Stimulated activated CD8-positive, alpha-beta memory T cell treated with anti-CD3 and anti-CD28 coated beads, Interleukin-4, amount 100 ng/mL, for 1 hour (primary cell): ENCODE data around the gene SLC25A47.

Experiments used
- DNase-seq, 2 donors: peaks; one replicate each; pipeline ENCODE4 v3.0.0-alpha.2; 2020; ENCODE audit warnings: low read depth in 2 of 2, low spot score in 1 of 2

SLC25A47 gene

DNA sequence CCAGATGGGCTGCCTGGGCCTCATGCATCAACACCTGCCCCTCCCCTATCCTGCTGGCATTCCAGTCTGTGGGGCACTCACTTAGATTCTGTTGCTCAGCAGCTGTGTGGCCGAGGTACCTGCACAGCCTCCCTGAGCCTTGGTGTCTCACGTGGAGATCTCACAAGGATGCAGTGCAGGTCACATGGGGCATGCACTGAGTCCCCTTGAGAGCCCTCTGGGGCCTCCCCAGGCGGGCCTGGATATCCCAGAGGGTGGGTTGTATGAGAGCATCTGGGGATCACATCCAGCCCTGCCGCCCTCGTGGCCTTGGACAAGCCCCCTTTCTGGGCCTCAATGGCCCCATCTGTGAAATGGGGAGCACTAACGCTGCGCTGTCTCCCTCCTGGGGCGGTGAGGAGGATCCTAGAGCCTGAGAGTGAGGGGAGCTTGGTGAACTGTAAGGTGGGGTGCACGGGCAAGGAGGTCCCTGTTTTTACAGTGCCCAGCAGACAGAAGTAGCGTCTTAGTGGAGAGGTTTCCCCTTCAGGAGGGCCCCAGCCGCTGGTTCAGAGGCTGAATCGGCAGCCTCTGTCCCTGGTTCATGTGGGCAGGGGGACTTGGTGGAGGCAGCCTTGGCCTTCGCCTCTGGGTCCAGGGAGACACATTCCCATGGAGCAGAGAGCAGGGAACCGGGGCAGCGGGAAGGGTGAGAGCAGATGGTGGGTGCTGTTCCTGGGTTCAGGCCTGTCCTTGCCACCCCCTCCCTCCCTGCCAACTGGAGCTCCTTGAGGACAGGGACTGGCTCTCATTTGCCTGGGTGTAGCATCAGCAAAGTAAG, 791 bp upstream of the SLC25A47 start:
- DNase-seq = no peak

DNA sequence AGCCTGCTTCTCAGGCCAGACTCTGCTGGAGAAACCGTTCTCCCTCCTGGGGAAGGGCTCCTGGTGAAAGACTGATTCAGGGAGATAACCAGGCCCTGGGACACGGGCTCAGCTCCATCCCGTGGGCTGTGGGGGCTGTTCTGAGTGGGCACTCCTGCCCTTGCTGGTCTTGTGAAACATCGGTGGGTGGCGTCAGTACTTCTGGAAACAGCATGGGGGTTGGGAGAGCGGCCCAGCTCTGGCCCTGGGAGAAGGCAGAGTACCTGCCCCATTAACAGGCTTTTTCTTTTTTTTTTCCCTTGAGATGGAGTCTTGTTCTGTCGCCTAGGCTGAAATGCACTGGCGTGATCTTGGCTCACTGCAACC, 786 bp downstream of the SLC25A47 start:
- DNase-seq = no peak

DNA sequence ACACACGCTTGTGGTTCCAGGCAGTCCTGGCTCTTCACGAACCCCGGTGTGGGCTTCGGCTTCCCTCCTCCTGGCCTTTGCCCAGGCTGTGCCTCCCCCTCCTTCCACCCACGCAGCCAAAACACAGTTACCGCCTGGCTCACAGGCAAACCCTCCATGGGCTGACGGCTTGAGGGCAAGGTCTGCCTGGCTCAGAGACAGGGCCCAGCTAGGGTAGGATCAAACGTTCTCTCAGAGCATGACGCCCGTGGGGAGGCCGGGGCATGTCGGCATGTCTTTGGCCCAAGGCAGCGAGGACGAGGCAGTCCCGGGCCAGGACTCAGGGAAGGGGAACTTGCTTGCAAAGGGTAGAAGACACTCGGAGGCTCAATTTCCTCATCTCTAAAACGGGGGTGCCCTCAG, 2.1 kb downstream of the SLC25A47 start:
- DNase-seq = no peak

DNA sequence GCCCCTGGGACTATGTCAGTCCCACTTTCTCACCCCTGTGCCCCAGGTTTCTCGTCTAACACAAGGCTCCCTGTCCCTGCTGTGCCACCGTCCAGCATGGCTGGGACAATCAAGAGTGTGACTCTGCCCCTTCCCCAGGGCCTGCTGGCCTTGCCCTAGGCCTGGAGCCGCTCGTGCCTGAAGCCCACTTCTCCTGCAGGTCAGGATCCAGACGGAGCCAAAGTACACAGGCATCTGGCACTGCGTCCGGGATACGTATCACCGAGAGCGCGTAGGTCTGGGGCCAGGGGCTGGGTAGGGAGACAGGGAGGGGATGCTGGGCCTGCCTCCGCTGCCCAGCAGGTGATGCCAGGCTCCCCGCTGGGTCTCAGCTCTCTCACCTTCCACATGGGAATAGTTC, 2.8 kb downstream of the SLC25A47 start:
- no peak for DNase-seq

DNA sequence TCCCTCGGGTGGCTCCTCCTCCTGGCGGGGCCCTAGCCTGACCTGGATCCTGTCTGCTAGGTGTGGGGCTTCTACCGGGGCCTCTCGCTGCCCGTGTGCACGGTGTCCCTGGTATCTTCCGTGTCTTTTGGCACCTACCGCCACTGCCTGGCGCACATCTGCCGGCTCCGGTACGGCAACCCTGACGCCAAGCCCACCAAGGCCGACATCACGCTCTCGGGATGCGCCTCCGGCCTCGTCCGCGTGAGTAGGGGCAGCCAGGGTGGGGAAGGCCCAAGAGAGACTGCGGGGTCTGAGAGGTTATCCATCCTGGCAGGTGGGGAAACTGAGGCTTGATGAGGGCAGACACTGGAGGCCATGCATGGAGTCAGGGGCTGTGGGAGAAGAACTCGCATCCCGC, 4.0 kb downstream of the SLC25A47 start:
- DNase-seq = no peak

DNA sequence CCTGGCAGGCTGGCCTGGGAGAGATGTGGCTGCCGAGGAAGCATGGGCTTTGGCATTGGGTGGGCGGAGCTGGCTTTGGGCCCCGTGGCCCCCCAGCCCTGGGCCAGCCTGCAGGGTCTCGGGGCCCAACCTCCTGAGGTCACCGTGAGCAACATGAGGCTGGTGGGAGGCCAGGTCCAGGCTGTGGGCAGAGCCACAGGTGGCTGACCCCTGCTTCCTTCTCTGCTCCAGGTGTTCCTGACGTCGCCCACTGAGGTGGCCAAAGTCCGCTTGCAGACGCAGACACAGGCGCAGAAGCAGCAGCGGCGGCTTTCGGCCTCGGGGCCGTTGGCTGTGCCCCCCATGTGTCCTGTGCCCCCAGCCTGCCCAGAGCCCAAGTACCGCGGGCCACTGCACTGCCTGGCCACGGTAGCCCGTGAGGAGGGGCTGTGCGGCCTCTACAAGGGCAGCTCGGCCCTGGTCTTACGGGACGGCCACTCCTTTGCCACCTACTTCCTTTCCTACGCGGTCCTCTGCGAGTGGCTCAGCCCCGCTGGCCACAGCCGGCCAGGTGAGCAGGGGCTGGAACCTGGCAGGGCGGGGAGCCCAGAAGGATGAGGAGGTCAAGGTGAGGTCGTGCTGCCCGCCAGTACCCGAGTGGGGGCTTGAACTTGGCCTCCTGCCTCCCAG, 5.5 kb downstream of the SLC25A47 start:
- no peak for DNase-seq

DNA sequence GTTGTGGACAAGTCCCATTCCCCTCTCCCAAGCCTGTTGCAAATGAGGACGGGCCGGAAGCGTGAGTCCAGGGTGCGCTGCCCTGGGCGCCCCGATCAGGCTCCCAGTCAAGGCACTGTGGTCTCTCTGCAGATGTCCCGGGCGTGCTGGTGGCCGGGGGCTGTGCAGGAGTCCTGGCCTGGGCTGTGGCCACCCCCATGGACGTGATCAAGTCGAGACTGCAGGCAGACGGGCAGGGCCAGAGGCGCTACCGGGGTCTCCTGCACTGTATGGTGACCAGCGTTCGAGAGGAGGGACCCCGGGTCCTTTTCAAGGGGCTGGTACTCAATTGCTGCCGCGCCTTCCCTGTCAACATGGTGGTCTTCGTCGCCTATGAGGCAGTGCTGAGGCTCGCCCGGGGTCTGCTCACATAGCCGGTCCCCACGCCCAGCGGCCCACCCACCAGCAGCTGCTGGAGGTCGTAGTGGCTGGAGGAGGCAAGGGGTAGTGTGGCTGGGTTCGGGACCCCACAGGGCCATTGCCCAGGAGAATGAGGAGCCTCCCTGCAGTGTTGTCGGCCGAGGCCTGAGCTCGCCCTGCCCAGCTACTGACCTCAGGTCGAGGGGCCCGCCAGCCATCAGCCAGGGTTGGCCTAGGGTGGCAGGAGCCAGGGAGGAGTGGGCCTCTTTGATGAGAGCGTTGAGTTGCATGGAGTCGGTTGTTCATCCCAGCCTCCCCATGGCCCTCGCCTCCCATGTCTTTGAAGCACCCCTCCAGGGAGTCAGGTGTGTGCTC, 6.3 kb downstream of the SLC25A47 start:
- no peak for DNase-seq

DNA sequence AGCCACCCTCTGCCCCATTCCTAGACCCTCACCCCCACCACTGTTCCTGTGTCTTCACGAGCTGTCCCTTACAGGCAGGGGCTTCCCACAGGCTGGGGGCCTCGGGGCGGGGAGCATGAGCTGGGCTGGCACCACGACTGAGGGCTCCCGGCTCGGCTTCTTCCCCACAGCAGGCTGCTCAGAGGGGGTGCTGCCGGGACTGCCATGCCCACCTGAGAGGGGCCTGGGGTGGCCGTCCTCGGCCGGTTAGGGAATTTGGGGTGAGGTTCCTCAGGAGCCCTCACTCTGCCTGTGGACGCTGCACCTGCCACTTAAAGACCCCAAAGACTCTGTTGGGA, 6.8 kb downstream of the SLC25A47 start:
- DNase-seq = no peak

DNA sequence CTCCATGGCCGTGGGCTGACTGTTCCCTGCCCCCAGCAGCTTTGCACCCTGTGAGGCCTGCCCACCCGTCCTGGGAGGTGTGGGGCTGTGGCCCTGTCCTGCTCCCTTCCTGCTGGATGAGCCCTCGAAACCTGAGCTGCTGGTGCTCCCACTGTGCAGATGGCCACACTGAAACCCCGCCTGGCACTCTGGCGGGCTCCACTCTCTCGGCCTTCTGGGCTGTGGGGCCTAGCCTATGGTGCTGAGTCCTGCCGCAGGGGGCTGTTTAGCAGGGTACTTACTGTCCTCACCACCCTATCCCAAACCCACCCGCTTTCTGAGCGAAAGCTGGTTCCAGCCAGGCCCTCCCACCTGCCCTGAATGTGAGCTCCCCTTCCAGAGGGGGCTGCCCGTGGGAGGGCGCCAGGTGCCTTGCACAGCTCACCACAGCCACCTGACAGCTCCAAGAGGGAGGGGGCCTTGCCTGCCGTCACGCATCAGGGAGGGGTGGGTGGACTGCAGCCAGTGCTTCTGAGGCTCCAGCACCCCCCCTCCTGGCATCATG, 7.3 kb downstream of the SLC25A47 start:
- DNase-seq = no peak

DNA sequence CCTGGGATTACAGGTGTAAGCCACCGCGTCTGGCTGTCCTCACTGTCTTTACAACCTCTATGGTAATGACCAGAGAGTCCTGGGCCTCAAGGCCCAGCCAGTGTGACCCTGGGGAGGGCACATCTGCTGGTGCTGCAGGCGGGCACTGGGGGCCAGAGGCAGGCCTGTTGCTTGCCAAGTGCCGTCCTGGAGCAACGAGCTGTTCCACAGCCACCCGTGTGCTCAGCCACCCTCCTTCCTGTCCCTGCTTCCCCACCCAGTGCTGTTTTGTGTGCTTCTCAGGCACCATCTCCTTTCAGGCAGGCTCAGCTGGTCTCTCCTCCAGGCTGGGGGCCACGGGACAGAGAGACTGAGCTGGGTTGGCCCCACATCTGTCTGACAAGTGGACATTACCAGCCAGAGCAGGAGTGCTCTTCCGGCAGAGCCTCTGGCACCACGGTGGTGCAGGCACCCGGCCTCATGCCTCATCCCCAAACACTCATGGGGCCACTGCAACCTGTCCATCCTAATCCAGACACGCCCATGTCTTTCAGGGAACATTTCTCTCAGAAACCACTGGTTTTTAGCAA, 9.0 kb downstream of the SLC25A47 start:
- no peak for DNase-seq

DNA sequence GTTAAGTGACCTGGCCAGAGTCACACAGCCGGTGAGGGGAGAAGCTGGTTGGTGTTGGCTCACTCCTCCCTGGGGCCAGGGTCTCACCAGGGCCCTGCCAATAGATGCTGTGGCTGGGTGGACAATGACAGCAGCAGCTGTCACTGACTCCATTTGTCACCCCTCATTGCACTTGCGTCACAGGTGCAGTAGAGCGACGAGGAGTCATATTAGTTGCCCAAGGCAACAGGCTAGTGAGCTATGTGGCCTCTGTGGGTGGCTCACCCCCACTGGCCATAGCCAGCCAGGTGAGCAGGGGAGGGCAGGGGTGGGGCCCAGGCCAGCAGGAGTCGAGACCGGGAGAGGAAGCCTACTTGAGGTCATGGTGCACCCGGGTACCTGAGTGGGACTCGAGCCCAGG, 9.7 kb downstream of the SLC25A47 start:
- no peak for DNase-seq

DNA sequence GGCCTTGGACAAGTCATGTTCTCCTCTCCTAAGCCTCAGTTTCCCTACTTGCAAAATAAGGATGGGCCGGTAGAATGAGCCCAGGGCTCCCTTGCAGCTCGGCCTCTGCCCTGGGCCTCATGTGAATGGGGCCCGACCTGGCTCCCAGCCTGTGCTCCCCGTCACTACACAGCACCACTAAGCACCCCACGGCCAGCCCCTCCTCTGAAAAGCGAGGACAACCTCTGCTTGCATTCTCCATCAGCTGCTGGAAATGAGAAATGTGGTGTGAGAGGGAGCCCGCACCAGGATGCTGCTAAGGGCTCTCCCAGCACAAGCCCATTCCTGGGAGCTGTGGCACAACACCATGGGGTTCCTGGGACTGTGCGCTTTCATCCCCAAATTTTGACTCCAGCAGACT, 10.2 kb downstream of the SLC25A47 start:
- no peak for DNase-seq

DNA sequence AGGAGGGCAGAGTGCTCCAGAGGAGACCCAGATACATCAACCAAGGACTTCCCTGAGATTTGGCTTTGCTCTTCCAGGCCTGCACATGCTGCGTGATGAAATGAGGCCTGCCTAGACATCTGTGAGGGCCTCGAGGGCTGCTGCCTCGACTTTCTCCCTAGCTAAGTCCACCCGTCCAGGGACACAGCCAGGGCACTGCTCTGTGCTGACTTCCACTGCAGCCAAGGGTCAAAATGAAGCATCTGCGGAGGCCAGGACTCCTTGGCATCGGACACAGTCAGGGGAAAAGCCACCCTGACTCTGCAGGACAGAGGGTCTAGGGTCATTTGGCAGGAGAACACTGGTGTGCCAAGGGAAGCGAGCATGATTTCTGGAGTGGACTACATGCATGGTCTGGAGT, 10.7 kb downstream of the SLC25A47 start:
- DNase-seq = no peak

DNA sequence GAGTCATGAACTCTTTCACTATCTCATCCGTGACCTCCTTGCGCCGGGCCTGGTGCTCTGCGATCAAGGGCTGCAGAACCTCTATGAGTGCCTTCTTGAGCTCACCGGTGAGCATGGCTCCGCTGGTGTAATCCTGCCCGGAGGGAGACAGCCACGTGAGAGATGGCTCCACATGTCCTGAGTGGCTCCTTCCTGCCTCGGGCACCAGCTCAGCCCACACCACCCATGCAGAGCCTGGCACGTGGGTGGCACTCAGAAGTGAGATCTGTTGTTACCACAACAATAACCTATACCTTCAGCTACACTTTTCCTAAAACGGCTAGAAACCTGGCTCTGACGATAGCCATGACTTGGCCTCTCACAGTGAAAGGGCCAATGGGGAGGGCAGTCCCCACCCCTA, 11.8 kb downstream of the SLC25A47 start:
- DNase-seq = no peak

DNA sequence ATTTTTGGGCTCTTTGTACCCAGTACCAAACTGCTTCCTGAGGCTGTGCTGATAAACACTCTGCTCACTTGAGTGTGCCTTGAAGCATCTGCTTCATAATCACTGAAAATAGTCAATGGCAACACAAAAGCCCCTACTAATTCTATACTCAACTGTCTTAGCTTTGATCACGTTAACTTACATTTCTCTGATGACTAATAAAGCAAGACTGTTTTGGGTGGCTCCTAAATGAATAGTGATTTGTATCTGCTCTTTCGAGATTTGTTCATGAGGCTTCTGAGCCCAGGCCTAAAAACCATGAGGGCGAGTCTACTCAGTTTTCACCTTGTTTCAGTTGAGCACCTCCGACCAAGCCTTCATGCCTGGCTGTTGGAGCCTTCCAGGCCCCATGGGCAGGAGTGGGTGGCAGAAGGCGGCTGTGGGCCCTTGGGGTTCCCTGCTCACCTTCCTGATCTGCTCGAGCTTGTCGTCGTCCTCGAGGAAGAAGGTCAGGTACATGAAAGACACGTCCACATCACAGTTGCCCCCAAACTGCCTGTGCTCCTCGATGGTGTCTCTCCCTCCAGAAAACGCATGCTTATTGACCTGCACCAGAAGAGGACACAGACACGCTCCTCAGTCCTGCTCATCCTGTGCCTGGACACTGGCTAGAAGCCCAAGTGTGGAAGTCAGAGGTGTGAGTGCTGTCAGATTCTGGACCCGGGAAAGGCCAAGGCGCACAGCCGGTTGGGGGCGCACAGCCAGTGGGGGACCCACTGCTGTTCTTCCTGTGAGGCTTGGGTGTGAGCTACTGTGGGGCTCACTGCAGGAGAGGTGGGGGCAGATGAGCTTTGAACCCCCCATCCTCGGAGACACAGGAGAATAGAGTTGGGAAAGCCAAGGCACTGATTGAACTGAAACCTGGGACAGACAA, 13.7 kb downstream of the SLC25A47 start:
- DNase-seq = no peak

DNA sequence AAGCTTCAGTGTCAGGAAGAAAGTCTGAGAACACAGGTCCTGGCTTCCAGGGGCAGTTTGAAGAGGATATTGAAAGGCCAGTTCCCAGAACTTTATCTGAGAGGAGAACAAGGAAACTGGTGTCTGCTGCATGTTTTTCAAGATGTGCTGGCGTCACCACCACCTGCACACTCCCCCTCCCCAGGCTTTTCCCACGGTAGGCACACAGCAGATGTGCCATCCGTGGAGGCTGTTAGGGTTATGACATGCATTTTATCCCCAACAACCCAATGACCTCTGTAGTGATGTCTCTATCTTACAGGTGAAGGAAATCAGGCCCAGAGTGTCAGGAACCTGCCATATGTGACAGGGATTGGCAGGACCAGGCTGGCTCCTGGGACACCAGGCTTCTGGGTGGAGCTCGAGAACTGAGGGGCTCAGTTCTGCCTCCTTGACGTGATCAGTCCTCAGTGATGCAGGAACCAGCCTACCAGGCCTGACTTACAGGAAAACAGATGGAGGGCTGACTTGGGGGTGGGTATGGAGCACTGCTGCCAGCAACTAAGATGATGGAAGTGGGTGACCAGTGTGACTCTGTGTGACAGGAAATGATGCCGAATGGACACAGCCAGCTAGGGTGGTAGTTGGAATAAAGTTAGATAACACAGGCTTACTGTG, 16.8 kb downstream of the SLC25A47 start:
- DNase-seq = no peak

DNA sequence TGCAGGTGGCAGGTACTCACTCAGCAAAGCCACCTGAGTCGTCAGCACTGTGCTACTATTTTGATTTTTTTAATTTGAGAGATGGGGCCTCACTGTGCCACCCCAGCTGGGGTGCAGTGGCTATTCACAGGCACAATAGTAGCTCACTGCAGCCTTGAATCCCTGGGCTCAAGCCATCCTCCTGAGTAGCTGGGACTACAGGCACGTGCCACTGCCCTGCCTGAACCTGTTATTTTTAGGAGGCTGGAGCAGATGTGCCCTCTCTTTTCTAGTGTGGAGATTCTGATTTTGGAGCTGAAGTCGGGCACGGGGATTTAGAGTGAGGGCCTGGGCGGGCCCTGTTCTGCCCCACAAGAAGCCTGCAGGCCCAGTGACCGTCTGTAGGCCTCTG, 17.3 kb downstream of the SLC25A47 start:
- no peak for DNase-seq

DNA sequence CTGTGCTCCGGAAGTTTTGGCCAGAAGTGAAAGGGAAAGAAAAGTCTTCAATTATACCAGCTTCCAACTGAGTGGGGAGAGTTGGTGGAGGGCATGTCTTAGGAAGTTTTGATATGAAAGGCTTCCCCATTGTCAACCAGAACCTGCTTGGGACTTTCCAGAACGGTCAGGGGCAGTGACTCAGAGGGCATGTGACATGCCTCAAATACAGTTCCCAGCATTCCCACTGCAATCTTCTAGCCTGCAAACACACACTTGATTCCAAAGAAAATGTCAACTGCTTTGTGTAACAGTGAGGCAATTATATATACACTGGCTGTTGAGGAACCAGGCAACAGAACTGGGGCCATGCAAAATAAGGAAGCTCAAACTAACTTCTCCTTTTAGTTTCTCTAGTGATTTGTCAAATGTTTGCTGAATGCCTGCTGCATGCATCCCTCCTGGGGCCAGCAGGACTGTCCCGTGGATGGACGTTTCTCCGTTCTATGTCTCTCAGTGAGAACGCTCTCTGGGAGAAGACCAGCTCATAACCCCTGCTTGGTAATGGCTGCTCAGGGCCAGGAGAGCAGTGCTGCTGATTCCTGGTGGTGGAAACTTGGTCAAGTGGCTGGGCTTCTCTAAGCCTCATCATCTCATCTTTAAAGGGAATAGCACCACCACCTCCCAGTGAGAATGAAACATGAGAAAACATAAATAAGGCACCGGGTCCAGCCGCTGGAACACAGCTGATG, 18.3 kb downstream of the SLC25A47 start:
- DNase-seq = no peak

DNA sequence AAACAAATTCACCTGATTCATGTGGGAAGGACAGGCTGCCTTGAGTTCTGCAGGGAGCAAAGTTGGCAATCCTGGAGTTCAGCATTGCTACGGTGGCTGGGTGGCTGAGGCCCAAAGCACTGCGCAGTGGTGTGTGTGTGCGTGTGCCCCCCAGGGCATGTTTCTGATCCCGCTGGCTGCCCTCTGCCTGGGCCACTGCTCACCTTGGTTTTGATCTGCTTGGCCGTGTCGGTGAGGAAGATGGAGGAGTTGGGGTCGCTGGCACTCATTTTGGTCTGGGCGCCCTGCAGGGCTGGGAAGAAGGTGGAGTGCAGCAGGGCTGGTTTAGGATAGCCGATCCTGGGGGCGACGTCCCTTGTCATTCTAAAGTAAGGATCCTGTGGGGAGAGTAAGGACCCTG, 19.1 kb downstream of the SLC25A47 start:
- no peak for DNase-seq
